Upper lobe of left lung (tissue), 6 donors: ENCODE results near the gene HOMER2. TPM values are rescaled to one million over a fixed set of nuclear protein-coding genes. Genes with fewer than 3 reads are reported as not detected.

Source experiments
- ATAC-seq, 2 donors: fragments of 200-7000 bp; cut with Tn5 transposase; one replicate each; pipeline ENCODE4 v1.9.1; 2022; ENCODE audit warnings: mild to moderate bottlenecking in 2 of 2, moderate library complexity in 2 of 2; ENCODE audit not compliant: low FRiP score in 2 of 2
- DNase-seq, 2 donors: peaks; one replicate each; pipeline ENCODE4 v3.0.0-alpha.2; 2019 to 2020
- H3K27ac ChIP-seq, 4 donors: fragments of 200-600 bp; sonication (generic); one replicate each; pipeline ENCODE4 v1.5.1; 2016 to 2019
- H3K27me3 ChIP-seq, 4 donors: fragments of 200-600 bp; sonication (generic); one replicate each; pipeline ENCODE4 v1.5.1; 2017 to 2019
- H3K36me3 ChIP-seq, 4 donors: fragments of 200-600 bp; sonication (generic); one replicate each; pipeline ENCODE4 v1.5.1; 2016 to 2019
- H3K4me1 ChIP-seq, 4 donors: fragments of 200-600 bp; sonication (generic); one replicate each; pipeline ENCODE4 v1.5.1; 2018 to 2019
- H3K4me3 ChIP-seq, 4 donors: fragments of 200-600 bp; sonication (generic); one replicate each; pipeline ENCODE4 v1.5.1; 2017 to 2019; ENCODE audit warnings: mild to moderate bottlenecking in 2 of 4, moderate library complexity in 1 of 4
- H3K9me3 ChIP-seq, 4 donors: fragments of 200-600 bp; sonication (generic); one replicate each; pipeline ENCODE4 v1.5.1; 2018 to 2019
- EP300 ChIP-seq, 4 donors: sonication (generic); formaldehyde crosslinking; IDR thresholded peaks; one replicate each; pipeline ENCODE4 v1.5.1; 2017; ENCODE audit warnings: antibody characterized with exemption in 4 of 4, control low read depth in 2 of 4
- POLR2A ChIP-seq, 4 donors: fragments of 450-650 bp; IDR thresholded peaks; one replicate each; pipeline ENCODE4 v1.5.1; 2016 to 2017; ENCODE audit warnings: antibody characterized with exemption in 4 of 4, mild to moderate bottlenecking in 2 of 4
- POLR2AphosphoS5 ChIP-seq, 2 donors: sonication (generic); formaldehyde crosslinking; IDR thresholded peaks; one replicate each; pipeline ENCODE4 v1.5.1; 2017; ENCODE audit warnings: antibody characterized with exemption in 2 of 2
- WGBS, 2 donors: methylation state at CpG; one replicate each; pipeline ENCODE4 v1.1.5; 2017 to 2018; 5-methylcytosine and 5-hydroxymethylcytosine counted together
- total RNA-seq, 6 donors: library from RNA; depleted of rRNA in 4 of 6; stranded (reverse); fragments of >200 nt in 4 of 6; gene quantifications; one replicate each; pipeline versions ENCODE4 v1.1.0 to v1.2.1, GENCODE V29; 2016 to 2021
- TF ChIP-seq, protein P1 (sequence below), 6 experiments: fragments of 450-650 bp in 4 of 6; fragments of 200-600 bp in 2 of 6; sonication (generic) in 2 of 6; IDR thresholded peaks; one replicate each; pipeline ENCODE4 v1.5.1; 2016 to 2019; ENCODE audit warnings: antibody characterized with exemption in 6 of 6
- donor health status: DM: no; HTN: no; CAD: no; lungs with moderate emphysema.
- donor health status: DM: no; HTN: yes; CAD: no; lungs with severe emphysema.

Gene HOMER2
- total RNA-seq, 6 donors from 2014 or later = 11.3 to 76.5 (median 26.5) TPM

DNA sequence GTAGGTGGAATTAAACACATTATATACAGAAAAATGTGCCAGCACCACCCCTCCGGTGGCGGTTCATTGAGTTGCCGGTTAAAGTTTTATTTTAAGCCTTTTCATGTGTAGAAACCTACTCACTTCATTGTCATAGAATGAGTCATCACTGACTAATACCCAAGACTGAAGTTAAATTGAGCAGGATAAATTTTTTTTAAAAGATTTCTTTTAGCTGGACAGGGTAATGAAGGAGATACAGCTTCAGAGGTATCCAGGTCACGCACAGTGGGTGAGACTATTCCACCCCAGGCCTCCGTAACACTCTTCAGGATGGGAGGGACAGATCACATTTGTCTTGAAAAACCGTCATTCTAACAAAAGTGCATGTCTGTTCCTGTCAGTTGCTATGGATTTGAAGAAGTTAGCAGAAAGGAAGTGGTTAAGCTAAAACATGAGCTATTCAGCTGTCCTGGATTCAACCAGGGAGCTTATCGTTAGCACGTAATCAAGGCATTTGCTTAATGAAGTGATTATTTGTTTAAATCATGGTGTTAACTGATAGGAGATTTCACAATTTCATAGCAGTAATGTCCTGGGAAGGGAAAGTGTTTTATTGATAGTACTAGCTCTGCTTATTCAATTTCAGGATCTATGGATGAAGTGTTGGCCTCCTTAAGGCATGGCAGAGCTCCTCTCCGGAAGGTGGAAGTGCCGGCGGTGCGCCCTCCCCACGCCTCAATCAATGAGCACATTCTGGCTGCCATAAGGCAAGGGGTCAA lies 119.7 kb downstream of the HOMER2 start:
- Histone ChIP-seq H3K4me3 (no peak overlapping the region), H3K27ac (peak overlapping the region in 2 of 4 donors; percentile 46 to 53), H3K9me3 (no peaks in the 10 kb centered on the region), H3K27me3 (no peaks in the 10 kb centered on the region), H3K36me3 (peaks cover 39 to 98% (median 87%) of the 10 kb centered on the region in 4 donors), H3K4me1 (peaks cover 0 to 13% (median 8%) of the 10 kb centered on the region in 4 donors)
- ATAC-seq = peak; percentile 39 to 52
- DNase-seq = no peak
- TF ChIP-seq, protein P1, sequence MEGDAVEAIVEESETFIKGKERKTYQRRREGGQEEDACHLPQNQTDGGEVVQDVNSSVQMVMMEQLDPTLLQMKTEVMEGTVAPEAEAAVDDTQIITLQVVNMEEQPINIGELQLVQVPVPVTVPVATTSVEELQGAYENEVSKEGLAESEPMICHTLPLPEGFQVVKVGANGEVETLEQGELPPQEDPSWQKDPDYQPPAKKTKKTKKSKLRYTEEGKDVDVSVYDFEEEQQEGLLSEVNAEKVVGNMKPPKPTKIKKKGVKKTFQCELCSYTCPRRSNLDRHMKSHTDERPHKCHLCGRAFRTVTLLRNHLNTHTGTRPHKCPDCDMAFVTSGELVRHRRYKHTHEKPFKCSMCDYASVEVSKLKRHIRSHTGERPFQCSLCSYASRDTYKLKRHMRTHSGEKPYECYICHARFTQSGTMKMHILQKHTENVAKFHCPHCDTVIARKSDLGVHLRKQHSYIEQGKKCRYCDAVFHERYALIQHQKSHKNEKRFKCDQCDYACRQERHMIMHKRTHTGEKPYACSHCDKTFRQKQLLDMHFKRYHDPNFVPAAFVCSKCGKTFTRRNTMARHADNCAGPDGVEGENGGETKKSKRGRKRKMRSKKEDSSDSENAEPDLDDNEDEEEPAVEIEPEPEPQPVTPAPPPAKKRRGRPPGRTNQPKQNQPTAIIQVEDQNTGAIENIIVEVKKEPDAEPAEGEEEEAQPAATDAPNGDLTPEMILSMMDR (IDR thresholded peaks at IDR 0.05) = no peak
- TF ChIP-seq POLR2A (IDR thresholded peaks at IDR 0.05) (no peak), EP300 (IDR thresholded peaks at IDR 0.05) (no peak), POLR2AphosphoS5 (IDR thresholded peaks at IDR 0.05) (no peak)
- WGBS, 2 donors = 62 to 66% methylated on average over 13 of the region's 13 CpGs

DNA sequence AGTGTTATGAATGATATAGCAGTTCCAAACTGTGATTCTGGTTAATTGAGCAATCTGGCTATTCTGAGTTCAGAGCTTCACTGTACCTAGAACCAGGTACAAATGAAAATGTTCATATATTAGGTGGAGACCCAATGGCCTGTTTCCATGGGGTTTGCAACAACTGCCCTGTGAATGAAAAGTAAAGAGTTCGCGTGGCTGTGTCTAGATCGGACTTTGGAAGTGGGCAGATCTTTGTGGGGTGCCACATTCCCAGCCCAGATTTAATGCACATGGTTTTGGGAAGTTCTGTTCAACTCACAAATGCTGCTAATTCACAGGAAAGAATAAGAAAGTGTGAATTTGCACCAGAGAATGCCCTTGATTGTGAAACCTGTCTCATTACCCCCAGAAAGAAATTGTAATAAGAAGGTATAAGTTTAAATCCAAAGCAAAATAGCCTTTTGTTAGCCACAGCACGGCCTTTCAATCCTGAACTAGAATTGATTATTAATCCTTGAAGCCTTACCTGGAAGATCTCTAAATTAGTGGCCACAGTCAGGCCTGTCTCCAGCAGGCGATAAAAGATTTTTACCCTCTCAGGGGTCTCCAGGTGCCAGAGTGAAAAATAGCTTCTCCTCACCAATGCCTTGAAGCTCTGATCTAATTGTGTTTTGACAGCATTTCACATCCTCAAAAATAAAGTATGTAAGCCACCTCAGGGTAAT lies 120.5 kb downstream of the HOMER2 start:
- TF ChIP-seq POLR2A (IDR thresholded peaks at IDR 0.05) (no peak), POLR2AphosphoS5 (IDR thresholded peaks at IDR 0.05) (no peak), EP300 (IDR thresholded peaks at IDR 0.05) (no peak)
- TF ChIP-seq, protein P1 (IDR thresholded peaks at IDR 0.05) = no peak
- Histone ChIP-seq H3K36me3 (peaks cover 45 to 98% (median 86%) of the 10 kb centered on the region in 4 donors), H3K27me3 (no peaks in the 10 kb centered on the region), H3K4me1 (peaks cover 0 to 13% (median 8%) of the 10 kb centered on the region in 4 donors), H3K27ac (peak overlapping the region in 1 of 4 donors; percentile 39), H3K9me3 (no peaks in the 10 kb centered on the region), H3K4me3 (no peak overlapping the region)
- WGBS, 2 donors = 87 to 92% methylated on average over 5 of the region's 5 CpGs
- ATAC-seq = no peak
- DNase-seq = no peak

DNA sequence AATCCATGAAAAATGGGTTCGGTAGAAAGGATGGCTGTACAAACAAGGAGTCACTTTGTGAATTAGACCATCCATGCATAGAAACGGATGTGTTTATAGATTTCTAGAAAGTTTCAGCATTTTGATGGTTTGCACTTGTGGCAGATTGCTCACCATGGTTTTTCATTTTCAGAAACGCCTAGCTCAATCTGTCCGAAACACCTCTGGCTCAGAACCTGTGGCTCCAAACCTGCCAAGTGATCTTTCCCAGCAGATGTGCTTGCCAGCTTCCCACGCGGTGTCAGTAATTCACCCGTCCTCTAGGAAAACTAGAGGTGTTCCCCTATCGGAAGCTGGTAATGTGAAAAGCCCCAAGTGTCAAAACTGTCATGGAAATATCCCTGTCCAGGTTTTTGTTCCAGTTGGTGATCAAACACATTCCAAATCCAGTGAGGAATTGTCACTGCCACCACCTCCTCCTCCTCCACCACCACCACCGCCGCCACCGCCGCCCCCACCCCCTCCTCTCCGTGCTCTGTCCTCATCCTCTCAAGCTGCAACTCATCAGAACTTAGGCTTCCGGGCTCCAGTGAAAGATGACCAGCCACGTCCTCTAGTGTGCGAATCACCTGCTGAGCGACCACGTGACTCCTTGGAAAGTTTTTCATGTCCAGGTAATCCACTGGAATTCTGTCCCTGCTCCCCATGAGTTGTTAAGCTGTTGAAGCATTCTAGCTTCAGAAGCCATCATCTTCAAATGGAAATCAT lies 121.9 kb downstream of the HOMER2 start:
- H3K4me3 ChIP-seq = no peak overlapping the region
- DNase-seq (no peak), ATAC-seq (no peak)
- peaks cover 0 to 13% (median 8%) of the 10 kb centered on the region in 4 donors for H3K4me1 ChIP-seq
- WGBS, 2 donors = 89 to 93% methylated on average over 18 of the region's 18 CpGs
- H3K27ac ChIP-seq = no peak overlapping the region
- TF ChIP-seq EP300 (IDR thresholded peaks at IDR 0.05) (no peak), POLR2A (IDR thresholded peaks at IDR 0.05) (no peak), POLR2AphosphoS5 (IDR thresholded peaks at IDR 0.05) (no peak)
- TF ChIP-seq, protein P1 (IDR thresholded peaks at IDR 0.05) = no peak
- no peaks in the 10 kb centered on the region for H3K27me3 ChIP-seq
- peaks cover 50 to 98% (median 85%) of the 10 kb centered on the region in 4 donors for H3K36me3 ChIP-seq
- no peaks in the 10 kb centered on the region for H3K9me3 ChIP-seq

DNA sequence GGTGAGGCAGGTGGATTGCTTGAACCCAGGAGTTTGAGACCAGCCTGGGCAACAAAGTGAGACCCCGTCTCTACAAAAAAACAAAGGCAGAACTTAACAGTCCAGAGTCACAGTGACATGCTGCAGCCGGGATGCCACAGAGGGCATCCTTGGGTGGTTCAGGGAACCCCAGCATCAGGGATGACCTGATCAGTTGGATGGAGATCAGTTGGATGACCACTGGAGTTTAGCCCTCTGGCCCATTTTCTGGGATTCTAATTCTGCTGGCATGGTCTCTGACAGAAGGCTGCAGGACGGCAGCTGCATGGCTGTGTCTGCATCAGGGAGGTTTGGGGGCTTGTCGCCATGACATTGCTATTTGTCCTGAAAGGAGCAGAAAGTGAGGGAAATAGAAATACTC lies 123.3 kb downstream of the HOMER2 start:
- 94 to 98% methylated on average over 4 of the region's 4 CpGs for WGBS, 2 donors
- H3K4me1 ChIP-seq = peaks cover 0 to 13% (median 8%) of the 10 kb centered on the region in 4 donors
- no peak overlapping the region for H3K4me3 ChIP-seq
- no peaks in the 10 kb centered on the region for H3K9me3 ChIP-seq
- no peak overlapping the region for H3K27ac ChIP-seq
- peaks cover 54 to 98% (median 83%) of the 10 kb centered on the region in 4 donors for H3K36me3 ChIP-seq
- DNase-seq = no peak
- no peak for ATAC-seq
- H3K27me3 ChIP-seq = no peaks in the 10 kb centered on the region
- TF ChIP-seq, protein P1 (IDR thresholded peaks at IDR 0.05) = no peak
- no peak for TF ChIP-seq POLR2AphosphoS5 (IDR thresholded peaks at IDR 0.05)
- no peak for TF ChIP-seq POLR2A (IDR thresholded peaks at IDR 0.05)
- TF ChIP-seq EP300 (IDR thresholded peaks at IDR 0.05) = no peak
